Endothelial cell of umbilical vein (primary cell): ENCODE results near the gene PEX5L. TPM values are rescaled to one million over a fixed set of nuclear protein-coding genes. Genes with fewer than 3 reads are reported as not detected.

ENCODE experiments used
- BruUV-seq: library from RNA; stranded (reverse); fragments of 400-500 nt; replicated peaks from 2 replicates; lab custom pipeline; 2021; lab: Mats Ljungman, UMichigan
- CTCF ChIA-PET: fragments of 300-600, 350-600 bp; sonication (Branson Sonifier 250); formaldehyde crosslinking; loops from one replicate; lab custom pipeline; 2021; ENCODE audit warnings: antibody characterized with exemption, inconsistent platforms; lab: Charles Lee
- POLR2A ChIA-PET: fragments of 300-600, 350-600 bp; sonication (Branson Sonifier 250); formaldehyde crosslinking; loops from one replicate; lab custom pipeline; 2021; ENCODE audit warnings: antibody characterized with exemption, inconsistent platforms; lab: Charles Lee
- DNase-seq: peaks from one replicate; pipeline ENCODE4 v3.0.0-alpha.2; 2011; ENCODE audit warnings: low read depth, low spot score
- FAIRE-seq: peaks from 2 replicates; lab custom pipeline; 2011; peaks lifted over from hg19 to GRCh38; lab: Jason Lieb, UNC
- H2AFZ ChIP-seq: 2 replicates; pipeline ENCODE4 v1.6.0; 2012; ENCODE audit warnings: low read depth, low read length, control low read depth, inconsistent platforms
- H3K27ac ChIP-seq: 2 replicates; pipeline ENCODE4 v1.5.1; 2011; ENCODE audit warnings: low read depth, mild to moderate bottlenecking, control low read depth, low read length, moderate library complexity; ENCODE audit not compliant: insufficient read depth
- H3K27me3 ChIP-seq, 2 experiments: 2 replicates each; pipeline versions ENCODE4 v1.6.0 to v1.6.1; 2011; ENCODE audit warnings: low read length in 2 of 2, mixed read lengths in 1 of 2; ENCODE audit not compliant: control insufficient read depth in 2 of 2, insufficient read depth in 2 of 2
- H3K36me3 ChIP-seq, 2 experiments: 2 replicates in 1 of 2; 3 replicates in 1 of 2; pipeline ENCODE4 v1.5.1; 2011; ENCODE audit warnings: low read length in 2 of 2, mild to moderate bottlenecking in 1 of 2, moderate library complexity in 1 of 2; ENCODE audit not compliant: control insufficient read depth in 2 of 2, insufficient read depth in 2 of 2; ENCODE audit errors: extremely low read depth in 1 of 2
- H3K4me1 ChIP-seq: 3 replicates; pipeline ENCODE4 v1.5.1; 2011; ENCODE audit warnings: mild to moderate bottlenecking, low read length; ENCODE audit not compliant: control insufficient read depth, insufficient read depth; ENCODE audit errors: extremely low read depth
- H3K4me2 ChIP-seq: 2 replicates; pipeline ENCODE4 v1.6.1; 2011; ENCODE audit warnings: low read length, control low read depth, mixed read lengths; ENCODE audit not compliant: insufficient read depth
- H3K4me3 ChIP-seq, 3 experiments: fragments of 200-600 bp in 1 of 3; sonication (generic), shearing (Covaris generic) in 1 of 3; replicated peaks in 1 of 3; 2 replicates each; pipeline ENCODE4 v1.5.1; 2011 to 2016; ENCODE audit warnings: control low read depth in 3 of 3, low read length in 3 of 3, mild to moderate bottlenecking in 2 of 3, inconsistent platforms in 1 of 3, low read depth in 1 of 3, moderate library complexity in 1 of 3; ENCODE audit not compliant: insufficient read depth in 1 of 3
- H3K79me2 ChIP-seq: 2 replicates; pipeline ENCODE4 v1.6.0; 2012; ENCODE audit warnings: low read length, inconsistent platforms; ENCODE audit not compliant: control insufficient read depth, insufficient read depth
- H3K9ac ChIP-seq: replicated peaks from 2 replicates; pipeline ENCODE3; 2011; ENCODE audit warnings: low read length, control low read depth; ENCODE audit not compliant: insufficient read depth; ENCODE audit errors: extremely low read depth
- H3K9me1 ChIP-seq: replicated peaks from 3 replicates; pipeline ENCODE4 v1.6.0; 2011; ENCODE audit warnings: mild to moderate bottlenecking, low read length; ENCODE audit not compliant: control insufficient read depth, insufficient read depth; ENCODE audit errors: extremely low read depth
- H3K9me3 ChIP-seq: replicated peaks from 2 replicates; pipeline ENCODE4 v1.5.1; 2012; ENCODE audit warnings: low read length, inconsistent platforms; ENCODE audit not compliant: control insufficient read depth, insufficient read depth
- H4K20me1 ChIP-seq: replicated peaks from 2 replicates; pipeline ENCODE3; 2011; ENCODE audit warnings: mild to moderate bottlenecking, low read length; ENCODE audit not compliant: control insufficient read depth, insufficient read depth; ENCODE audit errors: extremely low read depth
- EZH2 ChIP-seq: IDR thresholded peaks from 2 replicates; pipeline ENCODE4 v1.6.1; 2012; ENCODE audit warnings: borderline replicate concordance, low read depth, mild to moderate bottlenecking, moderate library complexity, low read length, inconsistent platforms; ENCODE audit not compliant: severe bottlenecking
- FOS ChIP-seq: IDR thresholded peaks from 2 replicates; pipeline ENCODE4 v1.6.1; 2011; ENCODE audit warnings: mild to moderate bottlenecking, low read length, moderate library complexity, borderline replicate concordance; ENCODE audit not compliant: insufficient read depth
- GATA2 ChIP-seq: IDR thresholded peaks from 2 replicates; pipeline ENCODE4 v1.7.0; 2011; ENCODE audit warnings: low read depth, mild to moderate bottlenecking, moderate library complexity, mixed read lengths, low read length; ENCODE audit not compliant: insufficient read length, insufficient read depth
- JUN ChIP-seq: IDR thresholded peaks from 2 replicates; pipeline ENCODE4 v1.6.1; 2011; ENCODE audit warnings: borderline replicate concordance, low read depth; ENCODE audit not compliant: insufficient read length, insufficient read depth
- MYC ChIP-seq: IDR thresholded peaks from one replicate; pipeline ENCODE4 v1.6.1; 2011; ENCODE audit warnings: mild to moderate bottlenecking, low read depth, low read length
- POLR2A ChIP-seq: IDR thresholded peaks from 2 replicates; pipeline ENCODE4 v1.6.1; 2012; ENCODE audit warnings: low read depth, mild to moderate bottlenecking, control low read depth, low read length
- POLR2AphosphoS5 ChIP-seq: IDR thresholded peaks from 2 replicates; pipeline ENCODE4 v1.6.1; 2012; ENCODE audit warnings: low read depth, mild to moderate bottlenecking, control low read depth, low read length, moderate library complexity; ENCODE audit not compliant: insufficient read depth
- dilution Hi-C: fragments of 300-500 bp; cut with MboI; formaldehyde crosslinking; loops from one replicate; pipeline ENCODE4 v1.15.0; 2019; ENCODE audit warnings: low sequenced_read_pairs; ENCODE audit not compliant: extremely low pct_ligation_motif_present
- intact Hi-C: fragments of 100-400 bp; cut with micrococcal nuclease; formaldehyde crosslinking; loops from one replicate; pipeline ENCODE4 v1.10.0; 2022
- polyA plus RNA-seq, 4 experiments: library from polyadenylated mRNA; depleted of rRNA in 3 of 4; stranded (reverse) in 3 of 4; unstranded in 1 of 4; fragments of >200 nt; gene quantifications; 2 replicates each; pipeline versions ENCODE4 v1.2.1 to v1.2.3, GENCODE V29; 2011 to 2012; ENCODE audit warnings: missing spikeins in 1 of 4
- total RNA-seq: library from RNA; stranded (reverse); gene quantifications from 2 replicates; pipeline ENCODE4 v1.2.3, GENCODE V29; 2021
- TF ChIP-seq, protein P1 (sequence below), 2 donors: IDR thresholded peaks; 1 replicate in 1 of 2; 2 replicates in 1 of 2; pipeline ENCODE4 v1.5.1; 2011; ENCODE audit warnings: low read length in 2 of 2, mild to moderate bottlenecking in 2 of 2, moderate library complexity in 2 of 2, control low read depth in 1 of 2, inconsistent platforms in 1 of 2, low read depth in 1 of 2; ENCODE audit not compliant: insufficient read depth in 1 of 2; ENCODE audit errors: extremely low read depth in 1 of 2
- TF ChIP-seq, protein P2 (sequence below): IDR thresholded peaks from 2 replicates; pipeline ENCODE4 v1.6.1; 2011; ENCODE audit not compliant: insufficient read depth, insufficient read length

PEX5L gene
- total and polyA plus RNA-seq, 2 donors (not counting 3 experiments of a cell fraction or from before 2014, with no cell fraction given): not detected

DNA sequence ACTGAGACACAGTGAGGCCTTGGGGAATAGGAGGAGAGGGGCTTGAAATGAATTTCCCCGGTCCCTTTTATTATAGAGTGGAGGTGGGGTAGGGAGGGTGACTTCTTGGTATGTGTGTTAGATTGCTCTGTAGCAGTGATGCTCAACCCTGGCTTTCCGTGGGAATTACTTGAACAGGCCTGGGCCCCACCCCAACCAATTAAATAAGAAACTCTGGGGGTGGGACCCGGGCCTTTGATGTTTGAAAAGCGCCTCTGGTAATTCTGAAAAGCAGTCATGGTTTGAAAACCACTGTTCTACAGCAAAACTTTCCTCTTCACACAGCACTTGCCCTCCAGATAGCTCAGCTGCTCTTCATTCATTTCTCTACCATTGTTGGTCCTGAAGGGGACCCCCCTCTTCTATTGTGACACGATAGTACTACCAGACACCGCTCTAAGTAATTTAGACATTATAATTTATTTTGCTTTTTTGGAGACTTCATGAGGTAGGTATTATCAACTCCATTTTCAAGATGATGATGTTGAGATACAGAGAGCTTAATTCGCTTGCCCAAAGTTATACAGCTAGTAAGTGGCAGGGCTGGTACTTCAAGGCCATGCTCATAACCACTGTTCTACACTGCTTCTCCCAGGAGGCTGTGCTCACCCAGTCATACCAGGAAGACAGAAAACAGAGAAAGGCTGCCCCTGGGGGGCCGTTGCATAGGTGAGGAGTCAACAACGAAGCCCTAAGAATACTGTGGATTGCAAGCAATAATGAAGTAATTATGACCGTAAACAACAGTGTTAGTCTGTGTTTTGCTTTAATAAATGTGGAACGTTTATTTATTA is 176.2 kb downstream of the PEX5L start:
- intact Hi-C loops (no loop called here), dilution Hi-C loops (no loop called here)
- POLR2A ChIA-PET: no interaction called here
- DNase-seq (no peak), FAIRE-seq (no peak)
- H3K79me2 ChIP-seq: no peaks in the 10 kb centered on the region
- no peak overlapping the region for H3K9ac ChIP-seq
- H4K20me1 ChIP-seq: no peaks in the 10 kb centered on the region
- CTCF ChIA-PET: interaction anchor here (0.8 kb wide), 1 partner anchor 9 kb away, joined by 3 read pairs; no protein-coding TSS in a partner anchor
- no peaks in the 10 kb centered on the region for H3K4me1 ChIP-seq
- no peak overlapping the region for H3K4me2 ChIP-seq
- H3K4me3 ChIP-seq: no peak overlapping the region
- no peaks in the 10 kb centered on the region for H3K36me3 ChIP-seq
- TF ChIP-seq, protein P1, sequence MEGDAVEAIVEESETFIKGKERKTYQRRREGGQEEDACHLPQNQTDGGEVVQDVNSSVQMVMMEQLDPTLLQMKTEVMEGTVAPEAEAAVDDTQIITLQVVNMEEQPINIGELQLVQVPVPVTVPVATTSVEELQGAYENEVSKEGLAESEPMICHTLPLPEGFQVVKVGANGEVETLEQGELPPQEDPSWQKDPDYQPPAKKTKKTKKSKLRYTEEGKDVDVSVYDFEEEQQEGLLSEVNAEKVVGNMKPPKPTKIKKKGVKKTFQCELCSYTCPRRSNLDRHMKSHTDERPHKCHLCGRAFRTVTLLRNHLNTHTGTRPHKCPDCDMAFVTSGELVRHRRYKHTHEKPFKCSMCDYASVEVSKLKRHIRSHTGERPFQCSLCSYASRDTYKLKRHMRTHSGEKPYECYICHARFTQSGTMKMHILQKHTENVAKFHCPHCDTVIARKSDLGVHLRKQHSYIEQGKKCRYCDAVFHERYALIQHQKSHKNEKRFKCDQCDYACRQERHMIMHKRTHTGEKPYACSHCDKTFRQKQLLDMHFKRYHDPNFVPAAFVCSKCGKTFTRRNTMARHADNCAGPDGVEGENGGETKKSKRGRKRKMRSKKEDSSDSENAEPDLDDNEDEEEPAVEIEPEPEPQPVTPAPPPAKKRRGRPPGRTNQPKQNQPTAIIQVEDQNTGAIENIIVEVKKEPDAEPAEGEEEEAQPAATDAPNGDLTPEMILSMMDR (IDR thresholded peaks at IDR 0.05; ENCODE audit: extremely low read depth in 1 of 2, insufficient read depth in 1 of 2, low read depth in 1 of 2, low read length in 2 of 2): no peak
- TF ChIP-seq MYC: no peak
- TF ChIP-seq GATA2: no peak
- no peak for TF ChIP-seq FOS
- TF ChIP-seq POLR2A: no peak
- no peak for TF ChIP-seq JUN
- TF ChIP-seq EZH2: no peak
- TF ChIP-seq, protein P2, sequence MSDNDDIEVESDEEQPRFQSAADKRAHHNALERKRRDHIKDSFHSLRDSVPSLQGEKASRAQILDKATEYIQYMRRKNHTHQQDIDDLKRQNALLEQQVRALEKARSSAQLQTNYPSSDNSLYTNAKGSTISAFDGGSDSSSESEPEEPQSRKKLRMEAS: no peak
- TF ChIP-seq POLR2AphosphoS5: no peak
- peaks cover 2% of the 10 kb centered on the region for H3K9me1 ChIP-seq
- no TSS peak for BruUV-seq
- H3K27ac ChIP-seq: no peak overlapping the region
- H3K27me3 ChIP-seq: no peaks in the 10 kb centered on the region
- no peaks in the 10 kb centered on the region for H3K9me3 ChIP-seq
- no peak overlapping the region for H2AFZ ChIP-seq
